Panc1 (cell line): ENCODE data around the gene ESRRB. TPM values are rescaled to one million over a fixed set of nuclear protein-coding genes. Genes with fewer than 3 reads are reported as not detected.

Experiments used
- ATAC-seq: fragments of 200-7000 bp; cut with Tn5 transposase; 2 replicates; pipeline ENCODE4 v1.9.1; 2020; ENCODE audit warnings: mild to moderate bottlenecking, moderate library complexity
- BruUV-seq: library from RNA; stranded (reverse); fragments of 400-500 nt; replicated peaks from 2 replicates; lab custom pipeline; 2021; lab: Mats Ljungman, UMichigan
- CTCF ChIA-PET: fragments of 300-600 bp; sonication (Branson Sonifier 250); formaldehyde crosslinking; loops from one replicate; lab custom pipeline; 2022; ENCODE audit warnings: antibody characterized with exemption; lab: Charles Lee
- POLR2A ChIA-PET: fragments of 300-600 bp; sonication (Branson Sonifier 250); formaldehyde crosslinking; loops from one replicate; lab custom pipeline; 2022; ENCODE audit warnings: antibody characterized with exemption; lab: Charles Lee
- DNase-seq: peaks from one replicate; pipeline ENCODE4 v3.0.0-alpha.2; 2010; ENCODE audit warnings: low read depth, low spot score
- H3K27ac ChIP-seq: 2 replicates; pipeline ENCODE4 v1.5.1; 2011; ENCODE audit warnings: mild to moderate bottlenecking, low read length, inconsistent platforms
- H3K27me3 ChIP-seq: fragments of 200-500 bp; sonication (Bioruptor generic); 2 replicates; pipeline ENCODE4 v1.6.0; 2014; ENCODE audit warnings: low read length, inconsistent platforms; ENCODE audit not compliant: control insufficient read depth, insufficient read depth
- H3K36me3 ChIP-seq: fragments of 200-500 bp; sonication (Bioruptor generic); 2 replicates; pipeline ENCODE4 v1.5.1; 2014; ENCODE audit warnings: inconsistent platforms, mild to moderate bottlenecking, low read length, moderate library complexity; ENCODE audit not compliant: control insufficient read depth, insufficient read depth
- H3K4me1 ChIP-seq: 2 replicates; pipeline ENCODE4 v1.5.1; 2011; ENCODE audit warnings: inconsistent platforms, mild to moderate bottlenecking, low read length, moderate library complexity; ENCODE audit not compliant: control insufficient read depth, insufficient read depth
- H3K4me3 ChIP-seq, 2 experiments: 2 replicates each; pipeline ENCODE4 v1.5.1; 2011 to 2012; ENCODE audit warnings: low read depth in 2 of 2, low read length in 2 of 2, mild to moderate bottlenecking in 2 of 2, inconsistent platforms in 1 of 2, moderate library complexity in 1 of 2
- H3K9me3 ChIP-seq: fragments of 200-500 bp; sonication (Bioruptor generic); 2 replicates; pipeline ENCODE4 v1.5.1; 2014; ENCODE audit warnings: low read depth, mild to moderate bottlenecking, inconsistent platforms, low read length, moderate library complexity; ENCODE audit not compliant: control insufficient read depth, insufficient read depth
- POLR2AphosphoS5 ChIP-seq: IDR thresholded peaks from 2 replicates; pipeline ENCODE4 v1.6.1; 2012; ENCODE audit warnings: mild to moderate bottlenecking, low read depth, low read length, moderate library complexity
- SIN3A ChIP-seq: IDR thresholded peaks from 2 replicates; pipeline ENCODE4 v1.6.1; 2012; ENCODE audit warnings: low read depth, mild to moderate bottlenecking, low read length, moderate library complexity, borderline replicate concordance; ENCODE audit not compliant: insufficient read depth
- TCF7L2 ChIP-seq: IDR thresholded peaks from 2 replicates; pipeline ENCODE4 v1.6.1; 2011; ENCODE audit warnings: mild to moderate bottlenecking, low read depth, low read length, inconsistent platforms
- in situ Hi-C: cut with HindIII; loops from 2 replicates; pipeline ENCODE4 v1.10.0; 2016; ENCODE audit warnings: low sequenced_read_pairs, low pct_unique_long_range_greater_than_20kb
- intact Hi-C: fragments of 100-400 bp; cut with micrococcal nuclease; formaldehyde crosslinking; loops from one replicate; pipeline ENCODE4 v1.10.0; 2022; ENCODE audit not compliant: unreplicated experiment
- total RNA-seq: library from RNA; stranded (reverse); gene quantifications from one replicate; pipeline ENCODE4 v1.2.1, GENCODE V29; 2021; ENCODE audit not compliant: unreplicated experiment
- TF ChIP-seq, protein P1 (sequence below), 2 experiments: IDR thresholded peaks; 2 replicates each; pipeline ENCODE4 v1.6.1; 2011 to 2012; ENCODE audit warnings: low read depth in 2 of 2, control low read depth in 1 of 2, low read length in 1 of 2, mild to moderate bottlenecking in 1 of 2, moderate library complexity in 1 of 2; ENCODE audit not compliant: insufficient read depth in 1 of 2
- TF ChIP-seq, protein P2 (sequence below): fragments of 450-650 bp; IDR thresholded peaks from 2 replicates; pipeline ENCODE4 v1.5.1; 2017; ENCODE audit warnings: mild to moderate bottlenecking

Gene ESRRB
- total RNA-seq, 1 experiment from 2014 or later, result not detected

GRCh38 chr14:76499399-76499798 lies 123.5 kb downstream of the ESRRB start:
- no peak for DNase-seq
- no peak overlapping the region for H3K27ac ChIP-seq
- TF ChIP-seq POLR2AphosphoS5, result no peak
- TF ChIP-seq TCF7L2, result no peak
- BruUV-seq, result no TSS peak
- CTCF ChIA-PET, result interaction anchor here (0.6 to 0.7 kb wide), 2 partner anchors 36 to 50 kb away, joined by 3 to 7 read pairs; no protein-coding TSS in a partner anchor
- intact Hi-C loops, result no loop called here
- in situ Hi-C loops, result no loop called here
- no peak overlapping the region for H3K4me3 ChIP-seq
- no peak for ATAC-seq
- POLR2A ChIA-PET, result no interaction called here
- no peaks in the 10 kb centered on the region for H3K9me3 ChIP-seq
- no peaks in the 10 kb centered on the region for H3K27me3 ChIP-seq
- H3K4me1 ChIP-seq, result no peaks in the 10 kb centered on the region
- no peaks in the 10 kb centered on the region for H3K36me3 ChIP-seq

GRCh38 chr14:76500011-76500410 lies 124.1 kb downstream of the ESRRB start:
- Histone ChIP-seq H3K27ac (no peak overlapping the region), H3K4me1 (no peaks in the 10 kb centered on the region), H3K27me3 (no peaks in the 10 kb centered on the region), H3K4me3 (no peak overlapping the region), H3K9me3 (no peaks in the 10 kb centered on the region), H3K36me3 (no peaks in the 10 kb centered on the region)
- POLR2A ChIA-PET, result no interaction called here
- intact Hi-C loops (no loop called here), in situ Hi-C loops (no loop called here)
- TF ChIP-seq, protein P1, sequence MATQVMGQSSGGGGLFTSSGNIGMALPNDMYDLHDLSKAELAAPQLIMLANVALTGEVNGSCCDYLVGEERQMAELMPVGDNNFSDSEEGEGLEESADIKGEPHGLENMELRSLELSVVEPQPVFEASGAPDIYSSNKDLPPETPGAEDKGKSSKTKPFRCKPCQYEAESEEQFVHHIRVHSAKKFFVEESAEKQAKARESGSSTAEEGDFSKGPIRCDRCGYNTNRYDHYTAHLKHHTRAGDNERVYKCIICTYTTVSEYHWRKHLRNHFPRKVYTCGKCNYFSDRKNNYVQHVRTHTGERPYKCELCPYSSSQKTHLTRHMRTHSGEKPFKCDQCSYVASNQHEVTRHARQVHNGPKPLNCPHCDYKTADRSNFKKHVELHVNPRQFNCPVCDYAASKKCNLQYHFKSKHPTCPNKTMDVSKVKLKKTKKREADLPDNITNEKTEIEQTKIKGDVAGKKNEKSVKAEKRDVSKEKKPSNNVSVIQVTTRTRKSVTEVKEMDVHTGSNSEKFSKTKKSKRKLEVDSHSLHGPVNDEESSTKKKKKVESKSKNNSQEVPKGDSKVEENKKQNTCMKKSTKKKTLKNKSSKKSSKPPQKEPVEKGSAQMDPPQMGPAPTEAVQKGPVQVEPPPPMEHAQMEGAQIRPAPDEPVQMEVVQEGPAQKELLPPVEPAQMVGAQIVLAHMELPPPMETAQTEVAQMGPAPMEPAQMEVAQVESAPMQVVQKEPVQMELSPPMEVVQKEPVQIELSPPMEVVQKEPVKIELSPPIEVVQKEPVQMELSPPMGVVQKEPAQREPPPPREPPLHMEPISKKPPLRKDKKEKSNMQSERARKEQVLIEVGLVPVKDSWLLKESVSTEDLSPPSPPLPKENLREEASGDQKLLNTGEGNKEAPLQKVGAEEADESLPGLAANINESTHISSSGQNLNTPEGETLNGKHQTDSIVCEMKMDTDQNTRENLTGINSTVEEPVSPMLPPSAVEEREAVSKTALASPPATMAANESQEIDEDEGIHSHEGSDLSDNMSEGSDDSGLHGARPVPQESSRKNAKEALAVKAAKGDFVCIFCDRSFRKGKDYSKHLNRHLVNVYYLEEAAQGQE (IDR thresholded peaks at IDR 0.05; ENCODE audit: insufficient read depth in 1 of 2, low read depth in 2 of 2, low read length in 1 of 2), result no peak
- TF ChIP-seq SIN3A, result no peak
- no peak for TF ChIP-seq TCF7L2
- TF ChIP-seq POLR2AphosphoS5, result no peak
- TF ChIP-seq, protein P2, sequence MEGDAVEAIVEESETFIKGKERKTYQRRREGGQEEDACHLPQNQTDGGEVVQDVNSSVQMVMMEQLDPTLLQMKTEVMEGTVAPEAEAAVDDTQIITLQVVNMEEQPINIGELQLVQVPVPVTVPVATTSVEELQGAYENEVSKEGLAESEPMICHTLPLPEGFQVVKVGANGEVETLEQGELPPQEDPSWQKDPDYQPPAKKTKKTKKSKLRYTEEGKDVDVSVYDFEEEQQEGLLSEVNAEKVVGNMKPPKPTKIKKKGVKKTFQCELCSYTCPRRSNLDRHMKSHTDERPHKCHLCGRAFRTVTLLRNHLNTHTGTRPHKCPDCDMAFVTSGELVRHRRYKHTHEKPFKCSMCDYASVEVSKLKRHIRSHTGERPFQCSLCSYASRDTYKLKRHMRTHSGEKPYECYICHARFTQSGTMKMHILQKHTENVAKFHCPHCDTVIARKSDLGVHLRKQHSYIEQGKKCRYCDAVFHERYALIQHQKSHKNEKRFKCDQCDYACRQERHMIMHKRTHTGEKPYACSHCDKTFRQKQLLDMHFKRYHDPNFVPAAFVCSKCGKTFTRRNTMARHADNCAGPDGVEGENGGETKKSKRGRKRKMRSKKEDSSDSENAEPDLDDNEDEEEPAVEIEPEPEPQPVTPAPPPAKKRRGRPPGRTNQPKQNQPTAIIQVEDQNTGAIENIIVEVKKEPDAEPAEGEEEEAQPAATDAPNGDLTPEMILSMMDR, result no peak
- BruUV-seq, result no TSS peak
- CTCF ChIA-PET, result no interaction called here
- DNase-seq (no peak), ATAC-seq (no peak)

- no peak for DNase-seq
- ChIA-PET CTCF (no interaction called here), POLR2A (no interaction called here)
- H3K9me3 ChIP-seq, result no peaks in the 10 kb centered on the region
- BruUV-seq, result no TSS peak
- H3K36me3 ChIP-seq, result no peaks in the 10 kb centered on the region
- no peak overlapping the region for H3K27ac ChIP-seq
- intact Hi-C loops (no loop called here), in situ Hi-C loops (no loop called here)
- H3K27me3 ChIP-seq, result no peaks in the 10 kb centered on the region
- ATAC-seq, result no peak
- TF ChIP-seq POLR2AphosphoS5, result no peak
- TF ChIP-seq, protein P1 (IDR thresholded peaks at IDR 0.05; ENCODE audit: insufficient read depth in 1 of 2, low read depth in 2 of 2, low read length in 1 of 2), result no peak
- TF ChIP-seq, protein P2, result no peak
- TF ChIP-seq TCF7L2, result no peak
- no peak for TF ChIP-seq SIN3A
- no peaks in the 10 kb centered on the region for H3K4me1 ChIP-seq
- H3K4me3 ChIP-seq, result no peak overlapping the region
Observed at GRCh38 chr14:76500480-76500879, 124.5 kb downstream of the ESRRB start.
